ENCODE measurements around the gene MARCHF10. TPM values are rescaled to one million over a fixed set of nuclear protein-coding genes. Genes with fewer than 3 reads are reported as not detected.

The MARCHF10 gene
- polyA plus RNA-seq, 3 donors, result not detected

DNA sequence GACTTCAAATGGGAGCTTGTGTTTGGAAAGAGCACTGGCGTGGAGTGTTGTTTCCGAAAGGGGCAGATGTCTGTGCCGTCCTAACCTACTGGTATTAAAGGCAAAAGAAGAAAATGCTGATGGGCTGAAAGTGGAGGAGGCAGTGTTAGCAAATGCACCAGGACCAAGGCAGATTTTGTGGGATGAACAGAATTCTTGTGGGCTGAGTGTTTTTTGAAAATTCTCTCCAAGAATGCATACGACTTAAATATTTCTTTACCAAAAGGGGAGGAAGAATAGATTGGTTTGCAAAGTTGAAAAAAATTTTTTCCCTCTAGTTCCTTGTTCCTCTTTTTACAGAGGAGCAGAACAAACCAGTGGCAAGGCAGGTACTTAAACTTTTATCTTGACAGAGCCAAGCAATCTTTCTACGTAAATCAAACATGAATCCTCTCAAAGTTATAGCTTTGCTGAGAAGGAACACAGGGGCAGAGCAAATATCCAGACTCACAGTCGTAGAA, 16.8 kb downstream of the MARCHF10 start:
- intact Hi-C loops (cut with micrococcal nuclease), result no loop called here
- DNase-seq, result peak in 1 of 3 donors; percentile 4
- Histone ChIP-seq H3K27me3 (ENCODE audit: control insufficient read depth in 2 of 2, insufficient read depth in 2 of 2, low read length in 2 of 2) (no peaks in the 10 kb centered on the region), H3K79me2 (ENCODE audit: insufficient read depth, low read length) (no peaks in the 10 kb centered on the region), H3K4me2 (replicated peaks; ENCODE audit: extremely low read depth, low read length, poor library complexity, severe bottlenecking) (no peak overlapping the region), H3K4me1 (ENCODE audit: control insufficient read depth in 1 of 2, insufficient read depth in 2 of 2, low read length in 2 of 2) (peaks cover 8 to 11% of the 10 kb centered on the region in 2 donors), H4K20me1 (ENCODE audit: insufficient read depth, low read length) (no peaks in the 10 kb centered on the region), H3K9me3 (replicated peaks in 1 of 2; ENCODE audit: control insufficient read depth in 1 of 2, insufficient read depth in 1 of 2, low read length in 2 of 2) (no peaks in the 10 kb centered on the region), H3K27ac (ENCODE audit: low read depth in 1 of 2, low read length in 2 of 2) (no peak overlapping the region), H3K36me3 (replicated peaks in 1 of 2; ENCODE audit: control insufficient read depth in 1 of 2, insufficient read depth in 2 of 2, low read length in 2 of 2) (no peaks in the 10 kb centered on the region), H2AFZ (ENCODE audit: insufficient read depth, low read depth, low read length, poor library complexity, severe bottlenecking) (no peak overlapping the region), H3K9ac (ENCODE audit: insufficient read depth, low read length, poor library complexity, severe bottlenecking) (no peak overlapping the region), H3K4me3 (replicated peaks in 1 of 3; ENCODE audit: low read depth in 2 of 3, low read length in 3 of 3) (no peak overlapping the region)
- TF ChIP-seq, protein P1, sequence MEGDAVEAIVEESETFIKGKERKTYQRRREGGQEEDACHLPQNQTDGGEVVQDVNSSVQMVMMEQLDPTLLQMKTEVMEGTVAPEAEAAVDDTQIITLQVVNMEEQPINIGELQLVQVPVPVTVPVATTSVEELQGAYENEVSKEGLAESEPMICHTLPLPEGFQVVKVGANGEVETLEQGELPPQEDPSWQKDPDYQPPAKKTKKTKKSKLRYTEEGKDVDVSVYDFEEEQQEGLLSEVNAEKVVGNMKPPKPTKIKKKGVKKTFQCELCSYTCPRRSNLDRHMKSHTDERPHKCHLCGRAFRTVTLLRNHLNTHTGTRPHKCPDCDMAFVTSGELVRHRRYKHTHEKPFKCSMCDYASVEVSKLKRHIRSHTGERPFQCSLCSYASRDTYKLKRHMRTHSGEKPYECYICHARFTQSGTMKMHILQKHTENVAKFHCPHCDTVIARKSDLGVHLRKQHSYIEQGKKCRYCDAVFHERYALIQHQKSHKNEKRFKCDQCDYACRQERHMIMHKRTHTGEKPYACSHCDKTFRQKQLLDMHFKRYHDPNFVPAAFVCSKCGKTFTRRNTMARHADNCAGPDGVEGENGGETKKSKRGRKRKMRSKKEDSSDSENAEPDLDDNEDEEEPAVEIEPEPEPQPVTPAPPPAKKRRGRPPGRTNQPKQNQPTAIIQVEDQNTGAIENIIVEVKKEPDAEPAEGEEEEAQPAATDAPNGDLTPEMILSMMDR (IDR thresholded peaks at IDR 0.05), result no peak
- H3K9me3 Mint-ChIP-seq, result peaks cover 0 to 2% (median 0%) of the 10 kb centered on the region in 7 donors
- no peak overlapping the region for H3K27ac Mint-ChIP-seq
- no peaks in the 10 kb centered on the region for H3K36me3 Mint-ChIP-seq
- WGBS (ENCODE audit: insufficient coverage), result 0% methylated on average over 1 of the region's 6 CpGs
- H3K4me3 Mint-ChIP-seq, result no peak overlapping the region
- H3K4me1 Mint-ChIP-seq, result peaks cover 13% of the 10 kb centered on the region
- H3K27me3 Mint-ChIP-seq (ENCODE audit: low read depth in 3 of 3), result peaks cover 2 to 5% (median 4%) of the 10 kb centered on the region in 3 donors

DNA sequence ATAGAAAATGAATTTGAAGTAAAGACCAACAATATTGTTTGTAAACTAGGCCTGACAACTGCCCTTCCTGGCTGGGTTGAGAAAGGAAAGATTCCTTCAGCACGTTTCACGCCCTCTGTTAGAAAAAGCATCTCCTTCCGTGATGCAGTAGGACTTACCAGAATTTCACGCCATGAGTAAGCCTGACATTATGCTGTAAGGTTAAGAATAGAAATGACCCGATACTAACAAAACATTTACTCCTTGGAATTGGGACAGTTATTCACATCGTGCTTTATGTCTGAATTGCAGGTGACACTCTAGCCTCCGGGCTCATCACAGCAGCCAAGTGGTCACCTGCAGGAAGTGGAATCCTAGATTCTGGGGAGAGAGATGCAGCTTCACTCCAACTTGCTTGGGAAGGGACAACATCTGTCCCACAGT, 17.5 kb downstream of the MARCHF10 start:
- peaks cover 8 to 11% of the 10 kb centered on the region in 2 donors for H3K4me1 ChIP-seq (ENCODE audit: control insufficient read depth in 1 of 2, insufficient read depth in 2 of 2, low read length in 2 of 2)
- no peaks in the 10 kb centered on the region for H3K27me3 ChIP-seq (ENCODE audit: control insufficient read depth in 2 of 2, insufficient read depth in 2 of 2, low read length in 2 of 2)
- no peak overlapping the region for H2AFZ ChIP-seq (ENCODE audit: insufficient read depth, low read depth, low read length, poor library complexity, severe bottlenecking)
- no peak overlapping the region for H3K4me3 ChIP-seq (replicated peaks in 1 of 3; ENCODE audit: low read depth in 2 of 3, low read length in 3 of 3)
- Mint-ChIP-seq H3K36me3 (no peaks in the 10 kb centered on the region), H3K4me1 (peaks cover 13% of the 10 kb centered on the region), H3K4me3 (no peak overlapping the region), H3K9me3 (peaks cover 0 to 2% (median 1%) of the 10 kb centered on the region in 7 donors), H3K27ac (no peak overlapping the region), H3K27me3 (ENCODE audit: low read depth in 3 of 3) (peaks cover 2 to 5% (median 4%) of the 10 kb centered on the region in 3 donors)
- TF ChIP-seq, protein P1 (IDR thresholded peaks at IDR 0.05), result no peak
- no peak overlapping the region for H3K27ac ChIP-seq (ENCODE audit: low read depth in 1 of 2, low read length in 2 of 2)
- WGBS (ENCODE audit: insufficient coverage), result 90% methylated on average over 5 of the region's 7 CpGs
- H3K4me2 ChIP-seq (replicated peaks; ENCODE audit: extremely low read depth, low read length, poor library complexity, severe bottlenecking), result no peak overlapping the region
- H3K36me3 ChIP-seq (replicated peaks in 1 of 2; ENCODE audit: control insufficient read depth in 1 of 2, insufficient read depth in 2 of 2, low read length in 2 of 2), result no peaks in the 10 kb centered on the region
- DNase-seq, result no peak
- no peak overlapping the region for H3K9ac ChIP-seq (ENCODE audit: insufficient read depth, low read length, poor library complexity, severe bottlenecking)
- no peaks in the 10 kb centered on the region for H3K79me2 ChIP-seq (ENCODE audit: insufficient read depth, low read length)
- no peaks in the 10 kb centered on the region for H3K9me3 ChIP-seq (replicated peaks in 1 of 2; ENCODE audit: control insufficient read depth in 1 of 2, insufficient read depth in 1 of 2, low read length in 2 of 2)
- H4K20me1 ChIP-seq (ENCODE audit: insufficient read depth, low read length), result no peaks in the 10 kb centered on the region
- intact Hi-C loops (cut with micrococcal nuclease), result no loop called here

All from CD14-positive monocyte (primary cell).